ENCODE data around the gene CDK13.

GRCh38 chr7:40000734-40001315 lies 50.8 kb downstream of the CDK13 start:
- TF ChIP-seq TP53 (CRISPR knock-in tag; IDR thresholded peaks at IDR 0.05) (no peak), POLR2A (IDR thresholded peaks at IDR 0.05; ENCODE audit: low read length) (no peak), CTCF (IDR thresholded peaks at IDR 0.05) (no peak), MAX (IDR thresholded peaks at IDR 0.05) (no peak), ESRRA (IDR thresholded peaks at IDR 0.05; ENCODE audit: borderline replicate concordance, low read length) (no peak), POLR2AphosphoS2 (conservative IDR thresholded peaks at IDR 0.05; ENCODE audit: low read length) (no peak), REST (IDR thresholded peaks at IDR 0.05) (no peak)

Measured in A549 (cell line).